PFSK-1 (cell line): ENCODE measurements around the gene POLR3GL.

ENCODE experiments used
- FOXP2 ChIP-seq: optimal IDR thresholded peaks from 2 replicates; pipeline ENCODE3; 2011; ENCODE audit warnings: borderline replicate concordance, control low read depth, inconsistent platforms; ENCODE audit not compliant: insufficient read depth; ENCODE audit errors: extremely low read length, extremely low read depth
- POLR2AphosphoS5 ChIP-seq: IDR thresholded peaks from 2 replicates; pipeline ENCODE4 v1.6.1; 2012; ENCODE audit warnings: low read depth, mild to moderate bottlenecking, control low read depth, low read length, moderate library complexity
- REST ChIP-seq, 2 experiments: IDR thresholded peaks; 2 replicates each; pipeline versions ENCODE4 v1.6.1 to v1.8.0; 2011 to 2012; ENCODE audit warnings: low read depth in 2 of 2, low read length in 2 of 2, control low read depth in 1 of 2, inconsistent platforms in 1 of 2, mild to moderate bottlenecking in 1 of 2, moderate library complexity in 1 of 2; ENCODE audit not compliant: insufficient read depth in 1 of 2
- SIN3A ChIP-seq: IDR thresholded peaks from 2 replicates; pipeline ENCODE4 v1.6.1; 2012; ENCODE audit warnings: mild to moderate bottlenecking, low read length, moderate library complexity, borderline replicate concordance; ENCODE audit not compliant: insufficient read depth
- TAF1 ChIP-seq: IDR thresholded peaks from 2 replicates; pipeline ENCODE4 v1.6.1; 2012; ENCODE audit warnings: low read length, control low read depth, borderline replicate concordance; ENCODE audit not compliant: insufficient read depth

Gene POLR3GL

GRCh38 chr1:145988773-145989172 lies 24.3 kb downstream of the POLR3GL start:
- TF ChIP-seq SIN3A (no peak), POLR2AphosphoS5 (no peak), TAF1 (no peak), FOXP2 (no peak), REST (IDR thresholded peaks at IDR 0.05; ENCODE audit: insufficient read depth in 1 of 2, low read depth in 2 of 2, low read length in 2 of 2) (no peak)

GRCh38 chr1:145990249-145990855 lies 25.9 kb downstream of the POLR3GL start:
- TF ChIP-seq POLR2AphosphoS5 (no peak), REST (IDR thresholded peaks at IDR 0.05; ENCODE audit: insufficient read depth in 1 of 2, low read depth in 2 of 2, low read length in 2 of 2) (no peak), SIN3A (no peak), FOXP2 (no peak), TAF1 (no peak)

GRCh38 chr1:145991735-145992412 lies 27.4 kb downstream of the POLR3GL start:
- no peak for TF ChIP-seq TAF1
- TF ChIP-seq POLR2AphosphoS5 = peak; percentile 51; the same call in 1 of the 2 replicates
- TF ChIP-seq REST (IDR thresholded peaks at IDR 0.05; ENCODE audit: insufficient read depth in 1 of 2, low read depth in 2 of 2, low read length in 2 of 2) = no peak
- TF ChIP-seq SIN3A = no peak
- TF ChIP-seq FOXP2 = no peak

GRCh38 chr1:145992502-145992936 lies 28.0 kb downstream of the POLR3GL start:
- no peak for TF ChIP-seq REST (IDR thresholded peaks at IDR 0.05; ENCODE audit: insufficient read depth in 1 of 2, low read depth in 2 of 2, low read length in 2 of 2)
- no peak for TF ChIP-seq POLR2AphosphoS5
- TF ChIP-seq FOXP2 = no peak
- TF ChIP-seq SIN3A = no peak
- TF ChIP-seq TAF1 = no peak
